Activated CD8-positive, alpha-beta T cell treated with anti-CD3 and anti-CD28 coated beads, Interleukin-2, amount 10 ng/mL, durations not matched to agents 7 days and 5 days (primary cell): Measurements from ENCODE around the gene FUT2. TPM values are rescaled to one million over a fixed set of nuclear protein-coding genes. Genes with fewer than 3 reads are reported as not detected.
"Not testable (repeated sequence)": the region's sequence is repeated elsewhere in the genome, so short reads cannot be mapped to it uniquely, and the experiment has no call there.

Source experiments
- ATAC-seq: fragments of 150-1000 bp; cut with Tn5 transposase; one replicate; pipeline ENCODE4 v1.10.0; 2021; ENCODE audit warnings: moderate library complexity
- CTCF ChIA-PET: fragments of 350-600 bp; sonication (Branson Sonifier 250); formaldehyde crosslinking; loops from one replicate; lab custom pipeline; 2021; ENCODE audit warnings: antibody characterized with exemption; lab: Charles Lee
- POLR2A ChIA-PET: fragments of 350-600 bp; sonication (Branson Sonifier 250); formaldehyde crosslinking; loops from one replicate; lab custom pipeline; 2021; ENCODE audit warnings: antibody characterized with exemption; lab: Charles Lee
- DNase-seq: peaks from one replicate; pipeline ENCODE4 v3.0.0-alpha.2; 2020
- H3K27ac Mint-ChIP-seq: one replicate; pipeline ENCODE4 v1.8.0; 2021; ENCODE audit warnings: mild to moderate bottlenecking, mixed read lengths
- H3K27me3 Mint-ChIP-seq: one replicate; pipeline ENCODE4 v1.8.0; 2021; ENCODE audit warnings: low read depth, mixed read lengths
- H3K36me3 Mint-ChIP-seq: one replicate; pipeline ENCODE4 v1.8.0; 2021; ENCODE audit warnings: low read depth, mixed read lengths
- H3K4me1 Mint-ChIP-seq: one replicate; pipeline ENCODE4 v1.8.0; 2021; ENCODE audit warnings: low read depth, mixed read lengths
- H3K4me3 Mint-ChIP-seq: one replicate; pipeline ENCODE4 v1.8.0; 2021; ENCODE audit warnings: mild to moderate bottlenecking, mixed read lengths
- H3K9me3 Mint-ChIP-seq: one replicate; pipeline ENCODE4 v1.8.0; 2022; ENCODE audit warnings: mixed read lengths; ENCODE audit not compliant: insufficient read depth
- total RNA-seq, 2 experiments: library from RNA; stranded (reverse); gene quantifications; one replicate each; pipeline ENCODE4 v1.2.3, GENCODE V29; 2021

FUT2 gene
- total RNA-seq, 2 experiments from 2014 or later: not detected

DNA sequence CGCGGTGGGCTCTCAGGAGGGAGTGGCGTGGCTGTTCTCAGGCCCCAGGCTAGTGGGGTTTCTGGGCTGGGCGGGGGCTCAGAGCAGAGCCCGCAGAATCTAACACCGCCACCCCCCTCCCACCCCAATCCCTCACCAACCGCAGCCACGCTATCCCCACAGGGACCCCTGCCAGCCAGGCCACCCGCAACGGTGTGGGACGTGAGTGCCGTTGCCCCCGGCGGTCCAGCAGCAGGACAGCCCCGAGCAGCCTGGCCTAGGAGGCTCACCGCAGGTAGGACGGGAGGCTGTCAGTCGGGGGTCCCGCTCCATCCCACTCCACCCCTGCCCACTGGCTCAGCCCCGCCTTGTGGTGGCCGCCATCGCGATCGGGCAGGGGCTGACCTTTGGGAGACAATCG lies 22.8 kb upstream of the FUT2 start, which contains the start of gene NTN5:
TSS of gene NTN5 (minus strand) at position 24 of the 400 bp plus-strand sequence. CDS start 2,031 bp downstream, outside the sequence.
- Mint-ChIP-seq H3K4me1 (peaks cover 6% of the 10 kb centered on the region), H3K4me3 (no peak within 1 kb of the TSS), H3K9me3 (no peaks in the 10 kb centered on the region), H3K36me3 (no peaks in the 10 kb centered on the region), H3K27ac (no peak within 1 kb of the TSS), H3K27me3 (peaks cover 2% of the 10 kb centered on the region)
- CTCF ChIA-PET: no interaction called here
- POLR2A ChIA-PET: no interaction called here
- ATAC-seq: no peak
- DNase-seq: no peak

DNA sequence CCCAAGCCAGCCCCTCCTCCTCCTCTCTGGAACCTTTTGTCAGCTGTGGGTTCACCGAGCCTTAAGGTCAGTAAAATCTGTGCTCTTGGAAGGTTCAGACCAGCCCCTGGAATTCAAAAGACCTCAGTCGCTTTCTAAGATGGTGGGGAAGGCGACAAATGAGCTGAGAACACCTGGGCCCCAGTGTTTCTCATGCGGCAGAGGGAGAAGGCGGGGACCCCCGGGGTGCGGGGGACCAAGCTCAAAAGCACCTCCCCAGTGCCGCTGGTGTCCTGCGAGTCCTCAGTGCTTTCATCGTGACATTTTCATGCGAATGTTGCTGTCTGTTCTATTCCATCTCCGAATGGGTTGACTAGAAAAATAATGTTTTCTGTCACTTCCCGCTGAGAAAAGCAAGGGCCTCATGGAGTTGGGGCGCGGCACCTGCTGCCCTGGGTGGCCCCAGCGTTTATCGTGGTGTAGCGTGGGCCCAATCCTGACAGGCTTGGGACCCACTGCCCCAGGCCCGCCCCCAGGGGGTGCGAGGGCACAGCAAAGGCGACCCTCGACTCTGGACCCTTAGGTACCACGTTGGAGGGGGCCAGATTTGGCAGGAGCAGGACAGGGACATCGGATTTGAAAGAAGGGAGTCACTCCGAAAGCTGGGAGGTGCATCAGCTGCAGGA lies 22.2 kb upstream of the FUT2 start:
- H3K4me1 Mint-ChIP-seq: peaks cover 6% of the 10 kb centered on the region
- no peak overlapping the region for H3K4me3 Mint-ChIP-seq
- DNase-seq (no peak), ATAC-seq (no peak)
- POLR2A ChIA-PET: no interaction called here
- no peaks in the 10 kb centered on the region for H3K36me3 Mint-ChIP-seq
- no peak overlapping the region for H3K27ac Mint-ChIP-seq
- H3K27me3 Mint-ChIP-seq: peaks cover 2% of the 10 kb centered on the region
- H3K9me3 Mint-ChIP-seq: no peaks in the 10 kb centered on the region
- CTCF ChIA-PET: interaction anchor here (1.1 to 2.9 kb wide), 4 partner anchors 14 to 71 kb away, joined by 3 to 36 read pairs (median 9); partner anchors contain the start of gene CA11

- POLR2A ChIA-PET: no interaction called here
- DNase-seq (no peak), ATAC-seq (no peak)
- CTCF ChIA-PET: interaction anchor here (0.6 to 2.9 kb wide), 16 partner anchors 10 to 185 kb away, joined by 3 to 36 read pairs (median 3); partner anchors contain the start of gene CA11
- Mint-ChIP-seq H3K27ac (no peak overlapping the region), H3K27me3 (peaks cover 2% of the 10 kb centered on the region), H3K36me3 (no peaks in the 10 kb centered on the region), H3K4me1 (peaks cover 6% of the 10 kb centered on the region), H3K9me3 (no peaks in the 10 kb centered on the region), H3K4me3 (no peak overlapping the region)
Observed at GRCh38 chr19:48674216-48674809, 21.5 kb upstream of the FUT2 start.

- Mint-ChIP-seq H3K27ac (no peak overlapping the region), H3K27me3 (no peaks in the 10 kb centered on the region), H3K4me1 (peaks cover 6% of the 10 kb centered on the region), H3K9me3 (no peaks in the 10 kb centered on the region), H3K36me3 (no peaks in the 10 kb centered on the region), H3K4me3 (no peak overlapping the region)
- POLR2A ChIA-PET: interaction anchor here (0.5 kb wide), 1 partner anchor 31 kb away, joined by 3 read pairs; no protein-coding TSS in a partner anchor
- CTCF ChIA-PET: interaction anchor here (0.6 to 2.9 kb wide), 19 partner anchors 9 to 186 kb away, joined by 3 to 36 read pairs (median 3); partner anchors contain the start of genes CA11, RPL18 and SPHK2
- DNase-seq (peak; percentile 84), ATAC-seq (peak; percentile 94)
Observed at GRCh38 chr19:48674921-48675824, 20.6 kb upstream of the FUT2 start.

DNA sequence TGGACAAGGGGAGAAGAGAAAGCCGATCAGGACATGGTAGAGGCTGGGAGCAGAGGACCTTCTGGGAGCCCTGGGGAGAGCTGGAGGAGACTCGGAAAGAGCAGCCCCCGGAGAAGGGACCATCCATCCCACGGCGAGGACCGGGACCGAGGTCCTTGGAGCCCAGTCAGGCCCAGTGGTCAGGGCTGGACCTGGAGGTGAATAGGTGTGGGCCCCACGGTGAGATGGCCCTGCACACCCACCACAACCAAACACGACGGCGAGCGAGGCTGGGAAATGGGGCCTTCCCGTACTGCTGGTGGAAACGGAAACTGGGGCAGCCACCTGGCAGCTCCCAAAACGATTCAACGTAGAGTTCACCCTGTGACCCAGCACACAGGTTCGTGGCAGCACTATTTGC lies 19.3 kb upstream of the FUT2 start:
- Mint-ChIP-seq H3K27ac (no peak overlapping the region), H3K27me3 (no peaks in the 10 kb centered on the region), H3K4me1 (peaks cover 8% of the 10 kb centered on the region), H3K4me3 (no peak overlapping the region), H3K9me3 (no peaks in the 10 kb centered on the region), H3K36me3 (no peaks in the 10 kb centered on the region)
- DNase-seq (no peak), ATAC-seq (no peak)
- ChIA-PET POLR2A (no interaction called here), CTCF (interaction anchor here (1.1 kb wide), 1 partner anchor 12 kb away, joined by 3 read pairs; no protein-coding TSS in a partner anchor)

DNA sequence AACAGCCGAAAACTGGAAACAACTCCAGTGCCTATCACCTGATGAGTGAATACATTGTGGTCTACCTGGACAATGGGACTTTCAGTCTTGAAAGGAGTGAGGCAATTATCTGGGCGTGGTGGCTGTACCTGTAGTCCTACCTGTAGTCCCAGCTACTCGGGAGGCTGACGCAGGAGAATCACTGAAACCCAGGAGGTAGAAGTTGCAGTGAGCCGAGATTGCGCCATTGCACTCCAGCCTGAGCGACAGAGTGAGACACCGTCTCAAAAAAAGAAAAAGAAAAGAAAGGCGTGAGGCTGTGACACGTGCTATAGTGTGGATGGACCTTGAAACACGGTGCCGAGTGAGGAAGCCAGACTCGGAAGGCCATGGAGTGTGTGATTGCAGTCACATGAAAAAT lies 18.9 kb upstream of the FUT2 start:
- Mint-ChIP-seq H3K9me3 (no peaks in the 10 kb centered on the region), H3K4me3 (no peak overlapping the region), H3K27me3 (no peaks in the 10 kb centered on the region), H3K36me3 (no peaks in the 10 kb centered on the region), H3K4me1 (peaks cover 8% of the 10 kb centered on the region), H3K27ac (no peak overlapping the region)
- ATAC-seq (no peak), DNase-seq (no peak)
- ChIA-PET CTCF (interaction anchor here (1.1 to 1.3 kb wide), 2 partner anchors 10 to 12 kb away, joined by 3 read pairs; no protein-coding TSS in a partner anchor), POLR2A (no interaction called here)

- ATAC-seq: no peak
- Mint-ChIP-seq H3K36me3 (no peaks in the 10 kb centered on the region), H3K9me3 (no peaks in the 10 kb centered on the region), H3K27ac (no peak overlapping the region), H3K27me3 (no peaks in the 10 kb centered on the region), H3K4me1 (peaks cover 8% of the 10 kb centered on the region), H3K4me3 (no peak overlapping the region)
- POLR2A ChIA-PET: no interaction called here
- CTCF ChIA-PET: interaction anchor here (1.3 kb wide), 1 partner anchor 12 kb away, joined by 3 read pairs; no protein-coding TSS in a partner anchor
- DNase-seq: no peak
Observed at GRCh38 chr19:48678201-48678600, 17.6 kb upstream of the FUT2 start.

DNA sequence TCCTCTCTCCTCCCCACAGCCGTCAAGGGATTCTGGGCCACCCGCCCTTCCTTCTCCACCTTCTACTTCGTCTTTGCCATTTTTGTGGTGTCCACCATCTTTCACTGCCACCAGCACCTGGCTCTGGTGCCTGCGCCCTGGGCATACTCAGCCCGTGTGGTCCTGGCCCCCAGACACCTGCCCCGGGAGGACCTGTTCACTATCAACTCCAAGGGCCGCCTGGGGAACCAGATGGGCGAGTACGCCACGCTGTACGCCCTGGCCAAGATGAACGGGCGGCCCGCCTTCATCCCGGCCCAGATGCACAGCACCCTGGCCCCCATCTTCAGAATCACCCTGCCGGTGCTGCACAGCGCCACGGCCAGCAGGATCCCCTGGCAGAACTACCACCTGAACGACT lies 15.8 kb upstream of the FUT2 start:
- H3K27ac Mint-ChIP-seq, POLR2A ChIA-PET, ATAC-seq, H3K9me3 Mint-ChIP-seq, H3K27me3 Mint-ChIP-seq, DNase-seq, CTCF ChIA-PET, H3K36me3 Mint-ChIP-seq, H3K4me1 Mint-ChIP-seq, H3K4me3 Mint-ChIP-seq: not testable (repeated sequence)

GRCh38 chr19:48680436-48681126 lies 15.2 kb upstream of the FUT2 start:
- Mint-ChIP-seq H3K36me3 (no peaks in the 10 kb centered on the region), H3K4me3 (no peak overlapping the region), H3K9me3 (no peaks in the 10 kb centered on the region), H3K4me1 (peaks cover 2% of the 10 kb centered on the region), H3K27ac (no peak overlapping the region), H3K27me3 (no peaks in the 10 kb centered on the region)
- CTCF ChIA-PET: no interaction called here
- POLR2A ChIA-PET: no interaction called here
- no peak for DNase-seq
- ATAC-seq: no peak

DNA sequence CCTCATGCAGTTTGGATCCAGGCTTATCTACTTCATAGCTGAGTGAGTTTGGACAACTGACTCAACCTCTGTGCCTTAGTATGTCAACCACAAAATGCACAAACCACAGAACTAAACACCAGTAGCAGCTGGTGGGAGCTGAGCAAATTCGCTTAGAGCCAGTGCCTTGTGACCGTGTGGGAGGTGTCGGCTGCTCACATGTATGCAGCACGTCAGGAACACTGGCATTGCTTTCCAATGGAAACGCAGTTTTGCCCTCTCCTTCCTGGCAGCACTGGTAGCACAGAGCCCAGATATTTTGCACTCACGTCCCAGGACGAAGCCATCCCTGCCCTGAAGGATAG lies 14.7 kb upstream of the FUT2 start:
- no peak for DNase-seq
- peaks cover 2% of the 10 kb centered on the region for H3K4me1 Mint-ChIP-seq
- no peak overlapping the region for H3K4me3 Mint-ChIP-seq
- no peak overlapping the region for H3K27ac Mint-ChIP-seq
- POLR2A ChIA-PET: no interaction called here
- CTCF ChIA-PET: no interaction called here
- H3K36me3 Mint-ChIP-seq: no peaks in the 10 kb centered on the region
- H3K27me3 Mint-ChIP-seq: no peaks in the 10 kb centered on the region
- no peak for ATAC-seq
- no peaks in the 10 kb centered on the region for H3K9me3 Mint-ChIP-seq

DNA sequence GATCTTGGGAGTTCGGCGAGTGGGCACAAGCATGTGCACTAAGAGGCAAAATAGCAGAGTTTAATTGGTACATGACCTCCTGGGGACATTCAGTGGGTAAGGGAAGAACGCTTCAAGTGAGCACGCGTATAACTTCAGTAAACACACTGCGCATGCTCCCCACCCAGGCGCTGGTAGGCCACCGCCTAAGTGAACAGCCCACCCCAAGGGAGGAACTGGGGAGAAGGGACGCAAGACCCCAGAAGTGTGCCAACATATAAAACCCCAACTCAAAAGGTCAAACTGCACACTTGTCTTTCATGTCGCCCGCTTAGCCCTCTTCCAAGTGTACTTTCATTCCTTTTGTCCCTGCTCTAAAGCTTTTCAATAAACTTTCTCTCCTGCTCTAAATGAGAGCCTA lies 12.4 kb upstream of the FUT2 start:
- H3K36me3 Mint-ChIP-seq: no peaks in the 10 kb centered on the region
- peaks cover 2% of the 10 kb centered on the region for H3K4me1 Mint-ChIP-seq
- H3K4me3 Mint-ChIP-seq: no peak overlapping the region
- H3K27ac Mint-ChIP-seq: no peak overlapping the region
- POLR2A ChIA-PET: no interaction called here
- CTCF ChIA-PET: interaction anchor here (1.9 kb wide), 1 partner anchor 8 kb away, joined by 8 read pairs; no protein-coding TSS in a partner anchor
- no peaks in the 10 kb centered on the region for H3K9me3 Mint-ChIP-seq
- no peak for ATAC-seq
- peak; percentile 24 for DNase-seq
- H3K27me3 Mint-ChIP-seq: no peaks in the 10 kb centered on the region
